Measurements from ENCODE around the gene RBP2.
A peak's percentile ranks its signal among the peaks of the same experiment; 100 is the strongest.

RBP2 gene

DNA sequence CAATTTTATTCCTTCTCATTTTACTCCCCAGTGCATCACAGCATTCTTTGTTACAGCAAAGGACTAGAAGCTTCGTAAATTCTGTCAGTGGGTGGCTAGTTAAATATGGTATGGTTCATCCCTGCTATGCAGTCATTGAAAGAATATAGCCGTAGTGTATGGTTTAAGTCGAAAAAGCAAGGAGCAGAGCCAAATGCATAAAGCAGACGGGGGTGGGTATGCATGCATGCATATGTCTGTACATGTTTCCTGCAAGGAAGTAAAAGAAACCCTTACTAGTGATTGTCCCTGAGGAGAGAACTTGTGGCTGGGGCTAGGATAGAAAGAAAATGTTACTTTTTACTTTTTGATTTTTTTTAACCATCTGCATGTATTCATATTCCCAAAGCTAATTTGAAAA, 19.9 kb downstream of the RBP2 start:
- H3K9me3 ChIP-seq (ENCODE audit: low read length): no peaks in the 10 kb centered on the region
- H3K4me1 ChIP-seq (ENCODE audit: insufficient read depth, low read length, severe bottlenecking): no peaks in the 10 kb centered on the region
- H3K4me2 ChIP-seq (ENCODE audit: low read length): no peak overlapping the region
- no peak overlapping the region for H3K9ac ChIP-seq (ENCODE audit: low read length)
- TF ChIP-seq EZH2 (IDR thresholded peaks at IDR 0.05; ENCODE audit: borderline replicate concordance, low read length): no peak
- no peak overlapping the region for H3K4me3 ChIP-seq (ENCODE audit: low read depth, low read length, poor library complexity, severe bottlenecking)
- H3K27me3 ChIP-seq (ENCODE audit: insufficient read depth, low read length): no peaks in the 10 kb centered on the region; the same call in 1 of the 2 replicates
- no peaks in the 10 kb centered on the region for H3F3A ChIP-seq (ENCODE audit: insufficient read depth, low read length)
- no peaks in the 10 kb centered on the region for H3K36me3 ChIP-seq (ENCODE audit: insufficient read depth, low read length)
- H2AFZ ChIP-seq (ENCODE audit: low read length): no peak overlapping the region
- H3K27ac ChIP-seq (ENCODE audit: low read depth, low read length, poor library complexity, severe bottlenecking): no peak overlapping the region
- H4K20me1 ChIP-seq (ENCODE audit: insufficient read depth, low read length): no peaks in the 10 kb centered on the region
- H3K9me2 ChIP-seq (ENCODE audit: low read depth, low read length): no peaks in the 10 kb centered on the region
- no peaks in the 10 kb centered on the region for H3K79me2 ChIP-seq (ENCODE audit: insufficient read depth, low read length)

DNA sequence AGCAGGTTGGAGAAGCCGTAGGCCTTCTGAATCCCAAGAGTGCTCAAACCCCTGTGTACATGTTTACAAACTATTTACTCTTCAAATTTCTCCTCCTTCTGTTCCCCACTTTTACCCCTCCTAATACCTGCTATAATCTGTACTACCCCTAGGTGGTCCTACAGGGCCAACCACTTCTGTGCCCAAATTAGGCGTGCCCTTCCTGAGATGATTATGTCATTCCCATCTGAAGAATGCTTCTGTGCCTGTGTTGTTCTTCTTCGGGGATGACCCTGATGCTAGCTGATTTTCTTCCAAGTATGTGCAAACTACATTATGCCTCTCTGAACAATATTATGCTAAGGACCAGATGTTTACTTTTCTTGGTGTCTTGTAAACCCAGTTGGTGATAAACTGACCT, 20.5 kb downstream of the RBP2 start:
- H3K9me2 ChIP-seq (ENCODE audit: low read depth, low read length): no peaks in the 10 kb centered on the region
- TF ChIP-seq, protein P1, sequence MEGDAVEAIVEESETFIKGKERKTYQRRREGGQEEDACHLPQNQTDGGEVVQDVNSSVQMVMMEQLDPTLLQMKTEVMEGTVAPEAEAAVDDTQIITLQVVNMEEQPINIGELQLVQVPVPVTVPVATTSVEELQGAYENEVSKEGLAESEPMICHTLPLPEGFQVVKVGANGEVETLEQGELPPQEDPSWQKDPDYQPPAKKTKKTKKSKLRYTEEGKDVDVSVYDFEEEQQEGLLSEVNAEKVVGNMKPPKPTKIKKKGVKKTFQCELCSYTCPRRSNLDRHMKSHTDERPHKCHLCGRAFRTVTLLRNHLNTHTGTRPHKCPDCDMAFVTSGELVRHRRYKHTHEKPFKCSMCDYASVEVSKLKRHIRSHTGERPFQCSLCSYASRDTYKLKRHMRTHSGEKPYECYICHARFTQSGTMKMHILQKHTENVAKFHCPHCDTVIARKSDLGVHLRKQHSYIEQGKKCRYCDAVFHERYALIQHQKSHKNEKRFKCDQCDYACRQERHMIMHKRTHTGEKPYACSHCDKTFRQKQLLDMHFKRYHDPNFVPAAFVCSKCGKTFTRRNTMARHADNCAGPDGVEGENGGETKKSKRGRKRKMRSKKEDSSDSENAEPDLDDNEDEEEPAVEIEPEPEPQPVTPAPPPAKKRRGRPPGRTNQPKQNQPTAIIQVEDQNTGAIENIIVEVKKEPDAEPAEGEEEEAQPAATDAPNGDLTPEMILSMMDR (IDR thresholded peaks at IDR 0.05; ENCODE audit: low read length): peak; percentile 47
- no peak for TF ChIP-seq EZH2 (IDR thresholded peaks at IDR 0.05; ENCODE audit: borderline replicate concordance, low read length)
- H4K20me1 ChIP-seq (ENCODE audit: insufficient read depth, low read length): no peaks in the 10 kb centered on the region
- H3K9ac ChIP-seq (ENCODE audit: low read length): no peak overlapping the region
- no peak overlapping the region for H3K27ac ChIP-seq (ENCODE audit: low read depth, low read length, poor library complexity, severe bottlenecking)
- H3K27me3 ChIP-seq (ENCODE audit: insufficient read depth, low read length): no peaks in the 10 kb centered on the region
- no peak overlapping the region for H3K4me2 ChIP-seq (ENCODE audit: low read length)
- H3K4me3 ChIP-seq (ENCODE audit: low read depth, low read length, poor library complexity, severe bottlenecking): no peak overlapping the region
- no peaks in the 10 kb centered on the region for H3K4me1 ChIP-seq (ENCODE audit: insufficient read depth, low read length, severe bottlenecking)
- no peaks in the 10 kb centered on the region for H3K36me3 ChIP-seq (ENCODE audit: insufficient read depth, low read length)
- H2AFZ ChIP-seq (ENCODE audit: low read length): no peak overlapping the region
- H3K9me3 ChIP-seq (ENCODE audit: low read length): no peaks in the 10 kb centered on the region
- no peaks in the 10 kb centered on the region for H3F3A ChIP-seq (ENCODE audit: insufficient read depth, low read length)
- H3K79me2 ChIP-seq (ENCODE audit: insufficient read depth, low read length): no peaks in the 10 kb centered on the region

DNA sequence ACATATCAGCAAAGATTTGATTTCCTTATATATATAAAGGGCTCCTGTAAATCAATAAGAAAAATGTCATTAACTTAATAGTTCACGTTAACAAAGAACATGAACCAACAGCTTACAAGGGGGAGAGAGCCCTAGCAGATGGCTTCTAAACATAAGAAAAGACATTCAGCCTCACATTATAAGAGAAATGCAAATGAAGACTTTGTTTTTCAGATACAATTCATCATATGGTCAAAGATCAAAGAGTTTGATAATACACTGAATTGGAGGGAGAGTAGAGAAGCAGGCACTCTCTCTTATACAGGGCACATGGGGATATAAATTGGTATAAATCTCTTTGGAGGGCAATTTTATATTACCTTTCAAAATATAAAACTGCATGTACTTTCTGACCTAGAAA, 21.1 kb downstream of the RBP2 start:
- H3K4me2 ChIP-seq (ENCODE audit: low read length): no peak overlapping the region
- no peaks in the 10 kb centered on the region for H3F3A ChIP-seq (ENCODE audit: insufficient read depth, low read length)
- TF ChIP-seq EZH2 (IDR thresholded peaks at IDR 0.05; ENCODE audit: borderline replicate concordance, low read length): no peak
- TF ChIP-seq, protein P1 (IDR thresholded peaks at IDR 0.05; ENCODE audit: low read length): no peak
- no peaks in the 10 kb centered on the region for H3K36me3 ChIP-seq (ENCODE audit: insufficient read depth, low read length)
- H2AFZ ChIP-seq (ENCODE audit: low read length): no peak overlapping the region
- no peak overlapping the region for H3K4me3 ChIP-seq (ENCODE audit: low read depth, low read length, poor library complexity, severe bottlenecking)
- H3K27ac ChIP-seq (ENCODE audit: low read depth, low read length, poor library complexity, severe bottlenecking): no peak overlapping the region
- no peaks in the 10 kb centered on the region for H3K9me3 ChIP-seq (ENCODE audit: low read length)
- H3K9me2 ChIP-seq (ENCODE audit: low read depth, low read length): no peaks in the 10 kb centered on the region
- no peaks in the 10 kb centered on the region for H3K27me3 ChIP-seq (ENCODE audit: insufficient read depth, low read length)
- no peaks in the 10 kb centered on the region for H3K79me2 ChIP-seq (ENCODE audit: insufficient read depth, low read length)
- no peaks in the 10 kb centered on the region for H4K20me1 ChIP-seq (ENCODE audit: insufficient read depth, low read length)
- H3K4me1 ChIP-seq (ENCODE audit: insufficient read depth, low read length, severe bottlenecking): no peaks in the 10 kb centered on the region
- no peak overlapping the region for H3K9ac ChIP-seq (ENCODE audit: low read length)

DNA sequence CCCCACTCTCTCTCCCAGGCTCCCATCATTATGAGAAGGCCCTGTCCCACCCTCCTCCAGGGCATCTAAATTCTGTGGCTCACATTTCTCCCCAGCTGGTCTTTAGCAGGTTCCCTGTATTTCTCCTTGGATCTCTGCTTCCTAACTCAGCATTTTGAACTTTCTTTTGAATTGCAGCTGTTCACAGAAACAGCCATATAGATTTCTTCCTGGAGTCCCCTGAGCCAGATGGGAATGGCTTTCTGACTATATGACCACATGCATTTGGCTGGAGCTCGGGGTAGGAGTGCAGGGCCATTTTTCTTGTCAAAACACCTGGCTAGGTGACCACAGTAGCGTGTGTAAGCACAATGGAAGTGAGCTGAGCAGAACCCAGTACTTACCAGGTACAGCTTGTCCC, 22.0 kb downstream of the RBP2 start:
- H2AFZ ChIP-seq (ENCODE audit: low read length): no peak overlapping the region
- no peak overlapping the region for H3K4me3 ChIP-seq (ENCODE audit: low read depth, low read length, poor library complexity, severe bottlenecking)
- no peak overlapping the region for H3K9ac ChIP-seq (ENCODE audit: low read length)
- no peaks in the 10 kb centered on the region for H3K4me1 ChIP-seq (ENCODE audit: insufficient read depth, low read length, severe bottlenecking)
- TF ChIP-seq, protein P1 (IDR thresholded peaks at IDR 0.05; ENCODE audit: low read length): no peak
- TF ChIP-seq EZH2 (IDR thresholded peaks at IDR 0.05; ENCODE audit: borderline replicate concordance, low read length): no peak
- H3K79me2 ChIP-seq (ENCODE audit: insufficient read depth, low read length): no peaks in the 10 kb centered on the region
- H3K4me2 ChIP-seq (ENCODE audit: low read length): no peak overlapping the region
- no peaks in the 10 kb centered on the region for H3K9me2 ChIP-seq (ENCODE audit: low read depth, low read length)
- H3K27me3 ChIP-seq (ENCODE audit: insufficient read depth, low read length): no peaks in the 10 kb centered on the region
- no peaks in the 10 kb centered on the region for H4K20me1 ChIP-seq (ENCODE audit: insufficient read depth, low read length)
- H3F3A ChIP-seq (ENCODE audit: insufficient read depth, low read length): no peaks in the 10 kb centered on the region
- no peaks in the 10 kb centered on the region for H3K9me3 ChIP-seq (ENCODE audit: low read length)
- H3K36me3 ChIP-seq (ENCODE audit: insufficient read depth, low read length): no peaks in the 10 kb centered on the region
- H3K27ac ChIP-seq (ENCODE audit: low read depth, low read length, poor library complexity, severe bottlenecking): no peak overlapping the region
